Transverse colon (tissue), 4 donors: ENCODE data around the gene CRELD2. TPM values are rescaled to one million over a fixed set of nuclear protein-coding genes. Genes with fewer than 3 reads are reported as not detected.

Source experiments
- DNase-seq: peaks from one replicate; pipeline ENCODE4 v3.0.0-alpha.2; 2019
- H3K27ac ChIP-seq, 4 donors: fragments of 200-600 bp; sonication (generic); 2 replicates each; pipeline ENCODE4 v1.5.1; 2016 to 2018; ENCODE audit warnings: inconsistent platforms in 4 of 4
- H3K27me3 ChIP-seq: fragments of 200-600 bp; sonication (generic); 2 replicates; pipeline ENCODE4 v1.5.1; 2017; ENCODE audit warnings: inconsistent platforms
- H3K36me3 ChIP-seq, 4 donors: fragments of 200-600 bp; sonication (generic); 2 replicates each; pipeline ENCODE4 v1.5.1; 2017 to 2019; ENCODE audit warnings: inconsistent platforms in 4 of 4
- H3K4me1 ChIP-seq, 4 donors: fragments of 200-600 bp; sonication (generic); 2 replicates each; pipeline ENCODE4 v1.5.1; 2017 to 2020; ENCODE audit warnings: inconsistent platforms in 4 of 4
- H3K4me3 ChIP-seq, 4 donors: fragments of 200-600 bp; sonication (generic); 1 replicate in 1 of 4; 2 replicates in 3 of 4; pipeline versions ENCODE4 v1.5.1 to v1.6.1; 2017 to 2019; ENCODE audit warnings: inconsistent platforms in 4 of 4
- H3K9me3 ChIP-seq, 2 donors: fragments of 200-600 bp; sonication (generic); 2 replicates each; pipeline ENCODE4 v1.5.1; 2017 to 2019; ENCODE audit warnings: inconsistent platforms in 2 of 2
- CTCF ChIP-seq, 5 experiments: fragments of 200-600 bp in 3 of 5; fragments of 450-650 bp in 2 of 5; sonication (generic) in 3 of 5; IDR thresholded peaks; 1 replicate in 2 of 5; 2 replicates in 3 of 5; pipeline ENCODE4 v1.5.1; 2016 to 2017; ENCODE audit warnings: antibody characterized with exemption in 5 of 5, inconsistent platforms in 3 of 5, mild to moderate bottlenecking in 2 of 5, moderate library complexity in 1 of 5
- EP300 ChIP-seq: sonication (generic); formaldehyde crosslinking; IDR thresholded peaks from one replicate; pipeline ENCODE4 v1.6.1; 2017; ENCODE audit warnings: antibody characterized with exemption, low read depth
- POLR2A ChIP-seq: fragments of 450-650 bp; IDR thresholded peaks from one replicate; pipeline ENCODE4 v1.6.1; 2016; ENCODE audit warnings: antibody characterized with exemption, mild to moderate bottlenecking, moderate library complexity
- POLR2AphosphoS5 ChIP-seq, 3 donors: sonication (generic); formaldehyde crosslinking; IDR thresholded peaks; one replicate each; pipeline ENCODE4 v1.6.1; 2016; ENCODE audit warnings: antibody characterized with exemption in 3 of 3
- WGBS, 2 donors: methylation state at CpG; one replicate each; pipeline ENCODE4 v1.1.5; 2018; ENCODE audit warnings: low coverage in 1 of 2; 5-methylcytosine and 5-hydroxymethylcytosine counted together
- in situ Hi-C, 4 donors: fragments of 200-750 bp; cut with MboI; loops; one replicate each; pipeline versions ENCODE4 v1.15.0 to v1.15.1; 2017; ENCODE audit warnings: low sequenced_read_pairs in 3 of 4, low pct_ligation_motif_present in 1 of 4, low pct_unique_long_range_greater_than_20kb in 1 of 4
- intact Hi-C: fragments of 100-400 bp; cut with DNase I; formaldehyde crosslinking; loops from one replicate; pipeline ENCODE4 v1.15.1; 2023; ENCODE audit warnings: low total_unique reads
- total RNA-seq, 4 donors: library from RNA; depleted of rRNA; stranded (reverse); fragments of >200 nt; gene quantifications; one replicate each; pipeline ENCODE4 v1.1.0, GENCODE V29; 2016

Gene CRELD2
- total RNA-seq, 4 donors from 2014 or later, result 31.0 to 37.9 (median 36.4) TPM

DNA sequence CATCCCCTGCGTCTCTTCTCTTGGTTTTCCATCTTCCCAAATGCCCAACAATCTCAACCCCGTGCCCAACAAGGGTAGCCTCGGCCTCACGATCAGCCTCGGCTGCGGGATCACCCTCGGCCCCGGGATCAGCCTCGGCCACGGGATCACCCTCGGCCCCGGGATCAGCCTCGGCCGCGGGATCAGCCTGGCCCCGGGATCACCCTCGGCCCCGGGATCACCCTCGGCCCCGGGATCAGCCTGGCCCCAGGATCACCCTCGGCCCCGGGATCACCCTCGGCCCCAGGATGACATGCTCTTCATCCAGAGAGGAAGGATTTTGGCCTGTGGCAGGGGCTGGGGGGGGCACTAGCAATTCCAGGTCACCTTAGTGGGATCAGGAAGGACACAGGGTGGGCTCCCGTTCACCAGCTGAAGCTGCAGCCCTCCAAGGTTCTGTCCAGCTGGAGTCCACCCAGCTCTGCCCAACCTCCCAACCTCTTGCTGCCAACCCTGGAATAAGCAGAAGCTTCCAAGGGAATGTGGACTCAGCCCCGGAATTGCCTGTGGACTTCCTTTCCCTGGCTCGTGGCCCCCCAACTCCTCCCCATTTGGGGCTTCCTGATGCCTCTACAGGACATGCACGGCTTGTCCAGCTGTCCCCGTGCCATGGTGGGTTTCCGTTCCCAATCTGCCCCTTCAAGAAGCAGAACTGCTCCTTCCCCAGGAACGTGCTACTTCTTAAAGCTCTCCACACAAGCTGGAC lies 6.4 kb upstream of the CRELD2 start:
- in situ Hi-C loops, result loop anchor here in 1 of 4 donors (10.0 kb wide), 1 partner anchor 137 kb away; no protein-coding TSS in a partner anchor
- WGBS, 2 donors, result 93 to 94% methylated on average over 3 to 29 of the region's 30 CpGs

GRCh38 chr22:49913026-49913425 lies 5.4 kb upstream of the CRELD2 start:
- H3K4me3 ChIP-seq, result no peak overlapping the region
- TF ChIP-seq EP300 (no peak), POLR2A (no peak), CTCF (IDR thresholded peaks at IDR 0.05) (no peak), POLR2AphosphoS5 (IDR thresholded peaks at IDR 0.05) (no peak)
- intact Hi-C loops (no loop called here), in situ Hi-C loops (loop anchor here in 1 of 4 donors (10.0 kb wide), 1 partner anchor 138 kb away; no protein-coding TSS in a partner anchor)
- no peak overlapping the region for H3K27ac ChIP-seq
- peaks cover 7 to 12% (median 10%) of the 10 kb centered on the region in 4 donors for H3K4me1 ChIP-seq
- no peaks in the 10 kb centered on the region for H3K27me3 ChIP-seq
- 86 to 100% methylated on average over 1 to 14 of the region's 14 CpGs for WGBS, 2 donors
- peaks cover 0 to 9% (median 3%) of the 10 kb centered on the region in 4 donors for H3K36me3 ChIP-seq
- DNase-seq, result no peak
- no peaks in the 10 kb centered on the region for H3K9me3 ChIP-seq

More for the DNA sequence above, 6.4 kb upstream of the CRELD2 start:
- H3K9me3 ChIP-seq, result no peaks in the 10 kb centered on the region
- TF ChIP-seq EP300 (no peak), CTCF (IDR thresholded peaks at IDR 0.05) (no peak), POLR2A (no peak), POLR2AphosphoS5 (IDR thresholded peaks at IDR 0.05) (no peak)
- H3K36me3 ChIP-seq, result peaks cover 0 to 12% (median 5%) of the 10 kb centered on the region in 4 donors
- intact Hi-C loops, result no loop called here
- H3K27me3 ChIP-seq, result no peaks in the 10 kb centered on the region
- H3K4me1 ChIP-seq, result peaks cover under 1 to 4% (median 2%) of the 10 kb centered on the region in 4 donors
- no peak overlapping the region for H3K27ac ChIP-seq
- H3K4me3 ChIP-seq, result no peak overlapping the region
- DNase-seq, result no peak

GRCh38 chr22:49913446-49913845 lies 5.0 kb upstream of the CRELD2 start:
- 93% methylated on average over 14 of the region's 14 CpGs; no CpG with 5 or more reads in 1 of the 2 donors for WGBS, 2 donors
- in situ Hi-C loops (loop anchor here in 1 of 4 donors (10.0 kb wide), 1 partner anchor 139 kb away; no protein-coding TSS in a partner anchor), intact Hi-C loops (no loop called here)
- H3K36me3 ChIP-seq, result peaks cover 0 to 9% (median 3%) of the 10 kb centered on the region in 4 donors
- no peak overlapping the region for H3K27ac ChIP-seq
- H3K27me3 ChIP-seq, result no peaks in the 10 kb centered on the region
- H3K4me3 ChIP-seq, result no peak overlapping the region
- H3K4me1 ChIP-seq, result peaks cover 7 to 12% (median 10%) of the 10 kb centered on the region in 4 donors
- H3K9me3 ChIP-seq, result no peaks in the 10 kb centered on the region
- TF ChIP-seq EP300, result no peak
- TF ChIP-seq POLR2A, result no peak
- TF ChIP-seq CTCF (IDR thresholded peaks at IDR 0.05), result no peak
- TF ChIP-seq POLR2AphosphoS5 (IDR thresholded peaks at IDR 0.05), result no peak
- DNase-seq, result no peak

GRCh38 chr22:49914256-49914655 lies 4.2 kb upstream of the CRELD2 start:
- no peaks in the 10 kb centered on the region for H3K27me3 ChIP-seq
- peaks cover 10 to 18% (median 14%) of the 10 kb centered on the region in 4 donors for H3K4me1 ChIP-seq
- in situ Hi-C loops (loop anchor here in 1 of 4 donors (10.0 kb wide), 1 partner anchor 139 kb away; no protein-coding TSS in a partner anchor), intact Hi-C loops (no loop called here)
- 83 to 91% methylated on average over 2 to 12 of the region's 12 CpGs for WGBS, 2 donors
- H3K9me3 ChIP-seq, result no peaks in the 10 kb centered on the region
- TF ChIP-seq POLR2A (no peak), EP300 (no peak), POLR2AphosphoS5 (IDR thresholded peaks at IDR 0.05) (no peak), CTCF (IDR thresholded peaks at IDR 0.05) (no peak)
- H3K27ac ChIP-seq, result no peak overlapping the region
- DNase-seq, result no peak
- no peak overlapping the region for H3K4me3 ChIP-seq
- peaks cover 0 to 5% (median 2%) of the 10 kb centered on the region in 4 donors for H3K36me3 ChIP-seq
